ENCODE results near the gene PLCD1.

DNA sequence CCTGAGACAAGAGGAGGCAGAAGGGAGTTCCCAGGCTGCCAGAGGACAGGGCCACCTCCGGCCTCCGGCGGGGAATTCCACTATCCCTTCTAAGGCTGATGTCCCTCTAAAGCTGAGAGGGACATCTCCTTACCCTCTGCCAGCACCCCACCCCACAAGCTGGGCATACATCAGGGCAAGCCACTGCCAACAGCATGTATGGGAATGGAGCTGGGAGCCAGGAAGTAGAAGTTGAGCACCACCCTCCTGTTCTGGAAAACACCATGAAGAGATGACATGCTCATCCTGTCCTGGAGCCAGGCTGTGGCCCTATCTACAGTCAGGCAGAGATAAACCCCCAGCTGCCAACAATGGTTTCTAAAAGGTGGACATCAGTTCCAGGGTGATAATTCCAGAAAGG, 7.1 kb downstream of the PLCD1 start:
- TF ChIP-seq, protein P1, sequence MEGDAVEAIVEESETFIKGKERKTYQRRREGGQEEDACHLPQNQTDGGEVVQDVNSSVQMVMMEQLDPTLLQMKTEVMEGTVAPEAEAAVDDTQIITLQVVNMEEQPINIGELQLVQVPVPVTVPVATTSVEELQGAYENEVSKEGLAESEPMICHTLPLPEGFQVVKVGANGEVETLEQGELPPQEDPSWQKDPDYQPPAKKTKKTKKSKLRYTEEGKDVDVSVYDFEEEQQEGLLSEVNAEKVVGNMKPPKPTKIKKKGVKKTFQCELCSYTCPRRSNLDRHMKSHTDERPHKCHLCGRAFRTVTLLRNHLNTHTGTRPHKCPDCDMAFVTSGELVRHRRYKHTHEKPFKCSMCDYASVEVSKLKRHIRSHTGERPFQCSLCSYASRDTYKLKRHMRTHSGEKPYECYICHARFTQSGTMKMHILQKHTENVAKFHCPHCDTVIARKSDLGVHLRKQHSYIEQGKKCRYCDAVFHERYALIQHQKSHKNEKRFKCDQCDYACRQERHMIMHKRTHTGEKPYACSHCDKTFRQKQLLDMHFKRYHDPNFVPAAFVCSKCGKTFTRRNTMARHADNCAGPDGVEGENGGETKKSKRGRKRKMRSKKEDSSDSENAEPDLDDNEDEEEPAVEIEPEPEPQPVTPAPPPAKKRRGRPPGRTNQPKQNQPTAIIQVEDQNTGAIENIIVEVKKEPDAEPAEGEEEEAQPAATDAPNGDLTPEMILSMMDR (IDR thresholded peaks at IDR 0.05) = no peak
- TF ChIP-seq POLR2AphosphoS5 (IDR thresholded peaks at IDR 0.05) (no peak), POLR2A (IDR thresholded peaks at IDR 0.05) (no peak)
